HepG2 (cell line): ENCODE measurements around the gene PDK2. TPM values are rescaled to one million over a fixed set of nuclear protein-coding genes. Genes with fewer than 3 reads are reported as not detected.

Experiments used
- ARID2 ChIP-seq: sonication (generic); formaldehyde crosslinking; IDR thresholded peaks from 2 replicates; pipeline ENCODE4 v1.8.1; 2022; ENCODE audit warnings: mild to moderate bottlenecking, missing genetic modification reagents, borderline replicate concordance
- FOXP1 ChIP-seq, 2 experiments: fragments of 450-650 bp in 1 of 2; IDR thresholded peaks; 2 replicates each; pipeline ENCODE4 v1.6.1; 2017 to 2018; ENCODE audit warnings: antibody characterized with exemption in 1 of 2
- GATAD2A ChIP-seq: IDR thresholded peaks from 2 replicates; pipeline ENCODE4 v1.6.1; 2016
- GFI1 ChIP-seq: sonication (generic); formaldehyde crosslinking; IDR thresholded peaks from 2 replicates; pipeline ENCODE4 v1.5.0; 2020; ENCODE audit warnings: missing genetic modification reagents, mild to moderate bottlenecking, borderline replicate concordance
- HHEX ChIP-seq: IDR thresholded peaks from 2 replicates; pipeline ENCODE4 v1.6.1; 2016; ENCODE audit warnings: control low read depth
- KDM6A ChIP-seq: IDR thresholded peaks from 2 replicates; pipeline ENCODE4 v1.6.1; 2016; ENCODE audit warnings: low read depth
- MAX ChIP-seq: IDR thresholded peaks from 2 replicates; pipeline ENCODE4 v1.6.1; 2012; ENCODE audit warnings: inconsistent platforms
- NFATC3 ChIP-seq: sonication (generic); formaldehyde crosslinking; IDR thresholded peaks from 2 replicates; pipeline ENCODE4 v1.5.1; 2020; ENCODE audit warnings: mild to moderate bottlenecking, missing genetic modification reagents
- RARG ChIP-seq: sonication (generic); formaldehyde crosslinking; IDR thresholded peaks from 2 replicates; pipeline ENCODE4 v1.4.0; 2020; ENCODE audit warnings: low read depth, mild to moderate bottlenecking, missing genetic modification reagents
- TCF7 ChIP-seq: sonication (generic); IDR thresholded peaks from 2 replicates; pipeline ENCODE4 v1.6.1; 2016; ENCODE audit warnings: antibody characterized with exemption, low read depth
- ZEB1 ChIP-seq: IDR thresholded peaks from 2 replicates; pipeline ENCODE4 v1.6.1; 2012; ENCODE audit warnings: mild to moderate bottlenecking, low read depth, inconsistent platforms; ENCODE audit not compliant: insufficient replicate concordance
- ZFP37 ChIP-seq: sonication (generic); formaldehyde crosslinking; IDR thresholded peaks from 2 replicates; pipeline ENCODE4 v1.4.0; 2020; ENCODE audit warnings: missing genetic modification reagents, borderline replicate concordance
- ZNF138 ChIP-seq: sonication (generic); formaldehyde crosslinking; IDR thresholded peaks from 2 replicates; pipeline ENCODE4 v1.5.0; 2020; ENCODE audit warnings: mild to moderate bottlenecking, low read depth, missing genetic modification reagents
- ZNF577 ChIP-seq: sonication (generic); formaldehyde crosslinking; IDR thresholded peaks from 2 replicates; pipeline ENCODE4 v1.4.0; 2020; ENCODE audit warnings: mild to moderate bottlenecking, low read depth, missing genetic modification reagents, borderline replicate concordance
- ZNF687 ChIP-seq: sonication (generic); formaldehyde crosslinking; IDR thresholded peaks from 2 replicates; pipeline ENCODE4 v1.5.1; 2020; ENCODE audit warnings: mild to moderate bottlenecking, missing genetic modification reagents, moderate library complexity
- ZNF839 ChIP-seq: sonication (generic); formaldehyde crosslinking; IDR thresholded peaks from 2 replicates; pipeline ENCODE4 v1.4.0; 2020; ENCODE audit warnings: missing genetic modification reagents, mild to moderate bottlenecking, borderline replicate concordance
- ZSCAN30 ChIP-seq: sonication (generic); formaldehyde crosslinking; IDR thresholded peaks from 2 replicates; pipeline ENCODE4 v1.5.0; 2020; ENCODE audit warnings: mild to moderate bottlenecking, missing genetic modification reagents
- polyA plus RNA-seq, 8 experiments: library from polyadenylated mRNA; depleted of rRNA in 3 of 8; stranded (reverse) in 7 of 8; unstranded in 1 of 8; fragments of >200 nt; fragmentation: Illumina TruSeq in 4 of 8; extraction: Trizol in 4 of 8; gene quantifications; 2 replicates each; pipeline versions ENCODE4 v1.2.1 to v1.2.3, GENCODE V29; 2011 to 2016; ENCODE audit warnings: low read depth in 4 of 8, missing spikeins in 1 of 8, mixed read lengths in 1 of 8; ENCODE audit not compliant: insufficient read depth in 1 of 8
- total RNA-seq, 5 experiments: library from RNA; depleted of rRNA; stranded (reverse); fragments of >200 nt; fragmentation: Illumina TruSeq; extraction: Trizol; gene quantifications; 2 replicates each; pipeline ENCODE4 v1.2.3, GENCODE V29; 2016; ENCODE audit warnings: low read depth in 1 of 5
- TF ChIP-seq, protein P1 (sequence below): sonication (generic); formaldehyde crosslinking; IDR thresholded peaks from 2 replicates; pipeline ENCODE4 v1.4.0; 2020; ENCODE audit warnings: missing genetic modification reagents
- TF ChIP-seq, protein P2 (sequence below): sonication (generic); formaldehyde crosslinking; IDR thresholded peaks from 2 replicates; pipeline ENCODE4 v1.4.0; 2020; ENCODE audit warnings: missing genetic modification reagents

PDK2 gene
- total and polyA plus RNA-seq, 2 of the 13 experiments (the other 11 are each of a cell fraction or from before 2014, with no cell fraction given): 18.5 to 59.7 TPM

DNA sequence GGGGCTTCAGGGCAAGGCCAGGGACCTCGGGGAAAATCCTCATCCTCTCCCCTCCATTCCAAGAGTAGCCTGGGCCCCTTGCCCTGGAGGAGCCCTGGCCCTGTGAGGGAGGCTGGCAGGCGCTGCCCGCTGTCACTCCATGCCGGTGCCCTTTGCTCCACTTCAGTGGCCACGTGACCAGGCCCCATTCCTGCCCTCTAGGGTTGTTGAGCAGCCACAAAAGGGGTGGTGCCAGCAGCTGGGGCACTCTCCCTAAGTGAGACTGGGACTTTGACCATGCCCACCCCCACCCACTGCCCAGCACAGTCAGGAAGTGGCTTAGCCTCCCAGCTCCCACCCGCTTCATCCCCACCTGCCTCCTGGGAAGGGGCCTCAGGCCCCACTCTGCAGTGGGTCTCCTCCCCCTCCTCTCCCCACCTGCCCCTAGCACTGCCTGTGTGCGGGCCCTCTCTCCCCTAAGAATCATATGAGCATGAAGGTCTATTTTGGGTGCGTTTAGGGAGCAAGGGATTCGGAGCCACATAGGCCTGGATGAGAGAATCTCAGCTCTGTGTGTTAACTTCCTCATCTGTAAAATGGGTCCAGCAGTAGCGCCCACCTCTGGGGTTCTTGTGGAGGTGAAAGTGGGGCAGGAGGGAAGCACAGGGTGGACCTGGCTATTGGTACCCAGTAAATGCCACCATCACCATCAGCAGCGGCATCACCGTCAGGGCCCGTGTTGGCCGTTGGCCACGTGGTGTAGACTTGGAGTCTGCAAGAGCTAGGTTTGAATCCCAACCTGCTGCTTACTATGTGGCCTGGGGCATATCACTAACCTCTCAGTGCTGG, 7.2 kb downstream of the PDK2 start (continued):
- TF ChIP-seq, protein P1, sequence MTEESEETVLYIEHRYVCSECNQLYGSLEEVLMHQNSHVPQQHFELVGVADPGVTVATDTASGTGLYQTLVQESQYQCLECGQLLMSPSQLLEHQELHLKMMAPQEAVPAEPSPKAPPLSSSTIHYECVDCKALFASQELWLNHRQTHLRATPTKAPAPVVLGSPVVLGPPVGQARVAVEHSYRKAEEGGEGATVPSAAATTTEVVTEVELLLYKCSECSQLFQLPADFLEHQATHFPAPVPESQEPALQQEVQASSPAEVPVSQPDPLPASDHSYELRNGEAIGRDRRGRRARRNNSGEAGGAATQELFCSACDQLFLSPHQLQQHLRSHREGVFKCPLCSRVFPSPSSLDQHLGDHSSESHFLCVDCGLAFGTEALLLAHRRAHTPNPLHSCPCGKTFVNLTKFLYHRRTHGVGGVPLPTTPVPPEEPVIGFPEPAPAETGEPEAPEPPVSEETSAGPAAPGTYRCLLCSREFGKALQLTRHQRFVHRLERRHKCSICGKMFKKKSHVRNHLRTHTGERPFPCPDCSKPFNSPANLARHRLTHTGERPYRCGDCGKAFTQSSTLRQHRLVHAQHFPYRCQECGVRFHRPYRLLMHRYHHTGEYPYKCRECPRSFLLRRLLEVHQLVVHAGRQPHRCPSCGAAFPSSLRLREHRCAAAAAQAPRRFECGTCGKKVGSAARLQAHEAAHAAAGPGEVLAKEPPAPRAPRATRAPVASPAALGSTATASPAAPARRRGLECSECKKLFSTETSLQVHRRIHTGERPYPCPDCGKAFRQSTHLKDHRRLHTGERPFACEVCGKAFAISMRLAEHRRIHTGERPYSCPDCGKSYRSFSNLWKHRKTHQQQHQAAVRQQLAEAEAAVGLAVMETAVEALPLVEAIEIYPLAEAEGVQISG (CRISPR knock-in tag): 0 out of 2 replicates have a peak, but pooled peaks have one; percentile 6
- TF ChIP-seq ZSCAN30 (CRISPR knock-in tag) (no peak), HHEX (CRISPR knock-in tag) (no peak), NFATC3 (CRISPR knock-in tag) (no peak), ZNF687 (CRISPR knock-in tag) (peak; percentile 95), ARID2 (CRISPR knock-in tag) (0 out of 2 replicates have a peak, but pooled peaks have one; percentile 10), MAX (peak; percentile 86), ZFP37 (no peak), KDM6A (CRISPR knock-in tag) (peak; percentile 81), RARG (CRISPR knock-in tag) (no peak), ZEB1 (no peak), GFI1 (CRISPR knock-in tag) (no peak), ZNF577 (CRISPR knock-in tag) (no peak), GATAD2A (CRISPR knock-in tag) (peak; percentile 84), ZNF839 (no peak), TCF7 (no peak), FOXP1 (IDR thresholded peaks at IDR 0.05) (no peak), FOXP1 (CRISPR knock-in tag; IDR thresholded peaks at IDR 0.05) (no peak), ZNF138 (CRISPR knock-in tag) (0 out of 2 replicates have a peak, but pooled peaks have one; percentile 13)
- TF ChIP-seq, protein P2, sequence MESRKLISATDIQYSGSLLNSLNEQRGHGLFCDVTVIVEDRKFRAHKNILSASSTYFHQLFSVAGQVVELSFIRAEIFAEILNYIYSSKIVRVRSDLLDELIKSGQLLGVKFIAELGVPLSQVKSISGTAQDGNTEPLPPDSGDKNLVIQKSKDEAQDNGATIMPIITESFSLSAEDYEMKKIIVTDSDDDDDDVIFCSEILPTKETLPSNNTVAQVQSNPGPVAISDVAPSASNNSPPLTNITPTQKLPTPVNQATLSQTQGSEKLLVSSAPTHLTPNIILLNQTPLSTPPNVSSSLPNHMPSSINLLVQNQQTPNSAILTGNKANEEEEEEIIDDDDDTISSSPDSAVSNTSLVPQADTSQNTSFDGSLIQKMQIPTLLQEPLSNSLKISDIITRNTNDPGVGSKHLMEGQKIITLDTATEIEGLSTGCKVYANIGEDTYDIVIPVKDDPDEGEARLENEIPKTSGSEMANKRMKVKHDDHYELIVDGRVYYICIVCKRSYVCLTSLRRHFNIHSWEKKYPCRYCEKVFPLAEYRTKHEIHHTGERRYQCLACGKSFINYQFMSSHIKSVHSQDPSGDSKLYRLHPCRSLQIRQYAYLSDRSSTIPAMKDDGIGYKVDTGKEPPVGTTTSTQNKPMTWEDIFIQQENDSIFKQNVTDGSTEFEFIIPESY: no peak
